K562 (cell line): ENCODE measurements around the gene SLC37A3. TPM values are rescaled to one million over a fixed set of nuclear protein-coding genes. Genes with fewer than 3 reads are reported as not detected.

ENCODE experiments used
- EGR1 ChIP-seq: fragments of 450-650 bp; conservative IDR thresholded peaks from 2 replicates; pipeline ENCODE4 v1.6.1; 2017; ENCODE audit warnings: mild to moderate bottlenecking
- FOS ChIP-seq: IDR thresholded peaks from 3 replicates; pipeline ENCODE4 v1.6.1; 2011; ENCODE audit not compliant: insufficient read length; ENCODE audit errors: extremely low read depth
- KDM5B ChIP-seq: fragments of 200-600 bp; sonication (generic); IDR thresholded peaks from 2 replicates; pipeline ENCODE4 v1.6.1; 2012; ENCODE audit warnings: low read depth, mild to moderate bottlenecking, moderate library complexity, low read length, control low read depth, inconsistent platforms; ENCODE audit not compliant: insufficient replicate concordance
- MCM5 ChIP-seq: fragments of 450-650 bp; IDR thresholded peaks from 2 replicates; pipeline ENCODE4 v1.6.1; 2016; ENCODE audit warnings: low read depth
- MIER1 ChIP-seq: fragments of 450-650 bp; IDR thresholded peaks from 2 replicates; pipeline ENCODE4 v1.6.1; 2016; ENCODE audit warnings: antibody characterized with exemption, mild to moderate bottlenecking, low read depth
- NEUROD1 ChIP-seq: fragments of 150-350 bp; IDR thresholded peaks from 2 replicates; pipeline ENCODE4 v1.6.1; 2014; ENCODE audit warnings: borderline replicate concordance, low read length, low read depth; ENCODE audit not compliant: partially characterized antibody
- NONO ChIP-seq, 2 experiments: fragments of 200-400 bp in 1 of 2; fragments of 450-650 bp in 1 of 2; formaldehyde crosslinking in 1 of 2; IDR thresholded peaks; 2 replicates each; pipeline ENCODE4 v1.6.1; 2017; ENCODE audit warnings: low read depth in 2 of 2, mild to moderate bottlenecking in 2 of 2, moderate library complexity in 2 of 2, low read length in 1 of 2
- SMAD4 ChIP-seq: fragments of 250-450 bp; sonication (Bioruptor Pico); conservative IDR thresholded peaks from 2 replicates; pipeline ENCODE4 v1.8.0; 2021; ENCODE audit warnings: inconsistent platforms, mild to moderate bottlenecking, moderate library complexity
- TBL1XR1 ChIP-seq, 2 experiments: IDR thresholded peaks; 2 replicates each; pipeline ENCODE4 v1.6.1; 2012; ENCODE audit warnings: improper control_type of control experiment in 2 of 2, low read length in 2 of 2, mild to moderate bottlenecking in 1 of 2
- TEAD1 ChIP-seq, 2 experiments: fragments of 450-650 bp in 1 of 2; sonication (generic) in 1 of 2; formaldehyde crosslinking; IDR thresholded peaks; 2 replicates each; pipeline versions ENCODE4 v1.4.0 to v1.8.0; 2020 to 2022; ENCODE audit warnings: mild to moderate bottlenecking in 2 of 2, missing genetic modification reagents in 1 of 2
- THRA ChIP-seq: fragments of 450-650 bp; IDR thresholded peaks from 2 replicates; pipeline ENCODE4 v1.6.1; 2017; ENCODE audit warnings: mild to moderate bottlenecking, moderate library complexity
- VEZF1 ChIP-seq: fragments of 200-800 bp; sonication (Bioruptor generic); IDR thresholded peaks from 2 replicates; pipeline ENCODE4 v1.6.1; 2017; ENCODE audit warnings: missing genetic modification characterization, missing compliant biosample characterization
- ZC3H11A ChIP-seq: IDR thresholded peaks from 2 replicates; pipeline ENCODE4 v1.6.1; 2012; ENCODE audit warnings: low read depth, low read length, improper control_type of control experiment
- ZFP30 ChIP-seq: fragments of 250-450 bp; sonication (Bioruptor Pico); IDR thresholded peaks from 2 replicates; pipeline ENCODE4 v1.8.0; 2022; ENCODE audit warnings: moderate library complexity, mild to moderate bottlenecking, inconsistent platforms, borderline replicate concordance
- ZKSCAN8 ChIP-seq: fragments of 200-800 bp; sonication (Bioruptor generic); IDR thresholded peaks from 2 replicates; pipeline ENCODE4 v1.6.1; 2016; ENCODE audit warnings: missing genetic modification characterization, missing compliant biosample characterization
- ZNF212 ChIP-seq: fragments of 450-650 bp; formaldehyde crosslinking; IDR thresholded peaks from 2 replicates; pipeline ENCODE4 v1.4.0; 2020; ENCODE audit warnings: mild to moderate bottlenecking
- ZNF41 ChIP-seq: fragments of 250-450 bp; sonication (Bioruptor Pico); conservative IDR thresholded peaks from 2 replicates; pipeline ENCODE4 v1.4.0; 2020; ENCODE audit warnings: mild to moderate bottlenecking
- ZNF589 ChIP-seq: fragments of 200-800 bp; sonication (Bioruptor generic); IDR thresholded peaks from 2 replicates; pipeline ENCODE4 v1.6.1; 2016; ENCODE audit warnings: low read depth, missing genetic modification characterization, missing compliant biosample characterization
- ZNF699 ChIP-seq: fragments of 250-450 bp; sonication (Bioruptor Pico); IDR thresholded peaks from 2 replicates; pipeline ENCODE4 v1.8.0; 2021; ENCODE audit warnings: mild to moderate bottlenecking, moderate library complexity; ENCODE audit not compliant: insufficient replicate concordance
- polyA plus RNA-seq, 8 experiments: library from polyadenylated mRNA; depleted of rRNA in 4 of 8; stranded (reverse) in 5 of 8; unstranded in 3 of 8; fragments of >200 nt; fragmentation: Nextera tagmentation in 2 of 8; fragmentation: Illumina TruSeq in 1 of 8; extraction: Ambion mirVana in 2 of 8; extraction: Trizol in 1 of 8; gene quantifications; 2 replicates each; pipeline versions ENCODE4 v1.2.1 to v1.2.3, GENCODE V29; 2011 to 2014; ENCODE audit warnings: inconsistent platforms in 1 of 8, missing spikeins in 1 of 8
- total RNA-seq, 7 experiments: library from RNA; depleted of rRNA in 6 of 7; stranded (reverse); fragments of >200 nt in 6 of 7; fragmentation: Illumina TruSeq in 2 of 7; extraction: Trizol in 2 of 7; gene quantifications; 2 replicates each; pipeline versions ENCODE4 v1.2.1 to v1.2.3, GENCODE V29; 2011 to 2021; ENCODE audit warnings: low replicate concordance in 1 of 7
- TF ChIP-seq, protein P1 (sequence below), 2 experiments: fragments of 450-650 bp; IDR thresholded peaks; 2 replicates each; pipeline ENCODE4 v1.6.1; 2018; ENCODE audit warnings: mild to moderate bottlenecking in 2 of 2, low read depth in 1 of 2; ENCODE audit not compliant: partially characterized antibody in 2 of 2
- TF ChIP-seq, protein P2 (sequence below): sonication (generic); formaldehyde crosslinking; IDR thresholded peaks from 2 replicates; pipeline ENCODE4 v1.8.1; 2023; ENCODE audit warnings: mild to moderate bottlenecking, missing genetic modification reagents

SLC37A3 gene
- total and polyA plus RNA-seq, 9 of the 15 experiments (the other 6 are each of a cell fraction or from before 2014, with no cell fraction given): 11.7 to 59.1 (median 26.8) TPM

DNA sequence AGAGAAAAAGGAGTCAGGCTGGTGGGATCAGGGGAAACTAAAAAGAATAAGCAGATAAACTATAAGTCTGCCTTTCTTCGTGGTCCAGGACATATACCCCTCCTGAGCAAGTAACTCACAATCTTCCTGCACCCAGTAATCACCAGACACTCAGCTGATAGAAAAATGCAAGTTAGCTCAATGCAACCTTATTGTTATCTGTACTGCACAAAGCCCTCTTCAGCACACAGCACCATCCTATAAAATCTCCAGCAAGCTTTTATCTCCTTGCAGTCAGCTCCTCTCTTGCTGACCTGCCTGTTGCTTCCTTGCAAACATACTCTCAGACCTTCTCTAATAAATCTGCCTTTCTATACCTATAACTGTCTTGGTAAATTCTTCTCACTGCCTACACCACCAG is 6.7 kb downstream of the SLC37A3 start (continued):
- 0 out of 4 replicates have a peak, but pooled peaks of 1 of the 2 experiments have one; percentile 42 for TF ChIP-seq TEAD1 (CRISPR knock-in tag; IDR thresholded peaks at IDR 0.05)
- TF ChIP-seq, protein P1, sequence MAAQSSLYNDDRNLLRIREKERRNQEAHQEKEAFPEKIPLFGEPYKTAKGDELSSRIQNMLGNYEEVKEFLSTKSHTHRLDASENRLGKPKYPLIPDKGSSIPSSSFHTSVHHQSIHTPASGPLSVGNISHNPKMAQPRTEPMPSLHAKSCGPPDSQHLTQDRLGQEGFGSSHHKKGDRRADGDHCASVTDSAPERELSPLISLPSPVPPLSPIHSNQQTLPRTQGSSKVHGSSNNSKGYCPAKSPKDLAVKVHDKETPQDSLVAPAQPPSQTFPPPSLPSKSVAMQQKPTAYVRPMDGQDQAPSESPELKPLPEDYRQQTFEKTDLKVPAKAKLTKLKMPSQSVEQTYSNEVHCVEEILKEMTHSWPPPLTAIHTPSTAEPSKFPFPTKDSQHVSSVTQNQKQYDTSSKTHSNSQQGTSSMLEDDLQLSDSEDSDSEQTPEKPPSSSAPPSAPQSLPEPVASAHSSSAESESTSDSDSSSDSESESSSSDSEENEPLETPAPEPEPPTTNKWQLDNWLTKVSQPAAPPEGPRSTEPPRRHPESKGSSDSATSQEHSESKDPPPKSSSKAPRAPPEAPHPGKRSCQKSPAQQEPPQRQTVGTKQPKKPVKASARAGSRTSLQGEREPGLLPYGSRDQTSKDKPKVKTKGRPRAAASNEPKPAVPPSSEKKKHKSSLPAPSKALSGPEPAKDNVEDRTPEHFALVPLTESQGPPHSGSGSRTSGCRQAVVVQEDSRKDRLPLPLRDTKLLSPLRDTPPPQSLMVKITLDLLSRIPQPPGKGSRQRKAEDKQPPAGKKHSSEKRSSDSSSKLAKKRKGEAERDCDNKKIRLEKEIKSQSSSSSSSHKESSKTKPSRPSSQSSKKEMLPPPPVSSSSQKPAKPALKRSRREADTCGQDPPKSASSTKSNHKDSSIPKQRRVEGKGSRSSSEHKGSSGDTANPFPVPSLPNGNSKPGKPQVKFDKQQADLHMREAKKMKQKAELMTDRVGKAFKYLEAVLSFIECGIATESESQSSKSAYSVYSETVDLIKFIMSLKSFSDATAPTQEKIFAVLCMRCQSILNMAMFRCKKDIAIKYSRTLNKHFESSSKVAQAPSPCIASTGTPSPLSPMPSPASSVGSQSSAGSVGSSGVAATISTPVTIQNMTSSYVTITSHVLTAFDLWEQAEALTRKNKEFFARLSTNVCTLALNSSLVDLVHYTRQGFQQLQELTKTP (IDR thresholded peaks at IDR 0.05; ENCODE audit: low read depth in 1 of 2, partially characterized antibody in 2 of 2): peak in 1 of 2 experiments; percentile 27
- TF ChIP-seq EGR1: no peak
- TF ChIP-seq ZNF41: no peak
- TF ChIP-seq ZKSCAN8 (CRISPR knock-in tag): no peak
- TF ChIP-seq ZNF699 (CRISPR knock-in tag): no peak
- TF ChIP-seq VEZF1: no peak
- no peak for TF ChIP-seq ZC3H11A
- TF ChIP-seq SMAD4 (CRISPR knock-in tag): peak; percentile 76
- TF ChIP-seq NONO (IDR thresholded peaks at IDR 0.05; ENCODE audit: low read depth in 2 of 2, low read length in 1 of 2): no peak
- TF ChIP-seq FOS: no peak
- no peak for TF ChIP-seq ZNF212 (CRISPR knock-in tag)
- TF ChIP-seq, protein P2, sequence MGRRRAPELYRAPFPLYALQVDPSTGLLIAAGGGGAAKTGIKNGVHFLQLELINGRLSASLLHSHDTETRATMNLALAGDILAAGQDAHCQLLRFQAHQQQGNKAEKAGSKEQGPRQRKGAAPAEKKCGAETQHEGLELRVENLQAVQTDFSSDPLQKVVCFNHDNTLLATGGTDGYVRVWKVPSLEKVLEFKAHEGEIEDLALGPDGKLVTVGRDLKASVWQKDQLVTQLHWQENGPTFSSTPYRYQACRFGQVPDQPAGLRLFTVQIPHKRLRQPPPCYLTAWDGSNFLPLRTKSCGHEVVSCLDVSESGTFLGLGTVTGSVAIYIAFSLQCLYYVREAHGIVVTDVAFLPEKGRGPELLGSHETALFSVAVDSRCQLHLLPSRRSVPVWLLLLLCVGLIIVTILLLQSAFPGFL: no peak
- TF ChIP-seq ZNF589 (CRISPR knock-in tag): no peak
- no peak for TF ChIP-seq NEUROD1
- no peak for TF ChIP-seq MCM5
- peak; percentile 50 to 51; a peak in 1 of 4 replicates for TF ChIP-seq TBL1XR1 (IDR thresholded peaks at IDR 0.05; ENCODE audit: low read length in 2 of 2)
- no peak for TF ChIP-seq ZFP30 (CRISPR knock-in tag)
- TF ChIP-seq THRA: no peak
- no peak for TF ChIP-seq MIER1
- no peak for TF ChIP-seq KDM5B
